Smooth muscle cell (in vitro differentiated cells): ENCODE data around the gene MLH3. TPM values are rescaled to one million over a fixed set of nuclear protein-coding genes. Genes with fewer than 3 reads are reported as not detected.

Experiments
- DNase-seq: peaks from one replicate; lab custom pipeline; 2025; ENCODE audit not compliant: unreplicated experiment; lab: John Stamatoyannopoulos, UW
- H2AFZ ChIP-seq: fragments of 200-600 bp; sonication (generic); 2 replicates; pipeline ENCODE4 v1.6.0; 2016; ENCODE audit warnings: antibody characterized with exemption, low read depth, mild to moderate bottlenecking
- H3F3A ChIP-seq: fragments of 200-600 bp; sonication (generic); 2 replicates; pipeline ENCODE4 v1.6.0; 2017; ENCODE audit warnings: antibody characterized with exemption, low read depth
- H3K27ac ChIP-seq: fragments of 200-600 bp; sonication (generic); 2 replicates; pipeline ENCODE4 v1.5.1; 2016; ENCODE audit warnings: low read depth, mild to moderate bottlenecking
- H3K27me3 ChIP-seq: fragments of 200-600 bp; sonication (generic); 2 replicates; pipeline ENCODE4 v1.6.1; 2016; ENCODE audit warnings: low read depth, mild to moderate bottlenecking
- H3K36me3 ChIP-seq: fragments of 200-600 bp; sonication (generic); 2 replicates; pipeline ENCODE4 v1.5.1; 2016; ENCODE audit warnings: low read depth
- H3K4me1 ChIP-seq: fragments of 200-600 bp; sonication (generic); 2 replicates; pipeline ENCODE4 v1.5.1; 2016; ENCODE audit warnings: low read depth
- H3K4me2 ChIP-seq: fragments of 200-600 bp; sonication (generic); 2 replicates; pipeline ENCODE4 v1.6.0; 2016; ENCODE audit warnings: mild to moderate bottlenecking
- H3K4me3 ChIP-seq: fragments of 200-600 bp; sonication (generic); 2 replicates; pipeline ENCODE4 v1.5.1; 2016; ENCODE audit warnings: mild to moderate bottlenecking
- H3K79me2 ChIP-seq: fragments of 200-600 bp; sonication (generic); 2 replicates; pipeline ENCODE4 v1.6.0; 2016; ENCODE audit warnings: low read depth, mild to moderate bottlenecking
- H3K9ac ChIP-seq: fragments of 200-600 bp; sonication (generic); 2 replicates; pipeline ENCODE4 v1.6.0; 2016; ENCODE audit warnings: low read depth
- H3K9me3 ChIP-seq: fragments of 200-600 bp; sonication (generic); replicated peaks from 2 replicates; pipeline ENCODE4 v1.5.1; 2016; ENCODE audit warnings: low read depth
- H4K20me1 ChIP-seq: fragments of 200-600 bp; sonication (generic); 2 replicates; pipeline ENCODE4 v1.6.0; 2016; ENCODE audit warnings: low read depth
- CTCF ChIP-seq: fragments of 200-600 bp; sonication (generic); IDR thresholded peaks from 2 replicates; pipeline ENCODE4 v1.5.1; 2017; ENCODE audit warnings: borderline replicate concordance, mild to moderate bottlenecking, antibody characterized with exemption; ENCODE audit not compliant: insufficient read depth, poor library complexity, severe bottlenecking
- WGBS: methylation state at CpG from one replicate; pipeline ENCODE4 v1.1.7; 2016; ENCODE audit warnings: low lambda C conversion rate; 5-methylcytosine and 5-hydroxymethylcytosine counted together
- polyA plus RNA-seq: library from polyadenylated mRNA; unstranded; fragments of >200 nt; fragmentation: Nextera tagmentation; extraction: Ambion mirVana; gene quantifications from 2 replicates; pipeline ENCODE4 v1.2.1, GENCODE V29; 2016
- total RNA-seq: library from RNA; depleted of rRNA; stranded (reverse); fragments of >200 nt; gene quantifications from 2 replicates; pipeline ENCODE4 v1.2.3, GENCODE V29; 2014

Gene MLH3
- total and polyA plus RNA-seq, 2 experiments from 2014 or later = 9.6 to 18.9 TPM

- no peak overlapping the region for H3K4me2 ChIP-seq
- H3K4me1 ChIP-seq = peaks cover 34% of the 10 kb centered on the region
- no peak overlapping the region for H3K4me3 ChIP-seq
- no peaks in the 10 kb centered on the region for H3K27me3 ChIP-seq
- H3K9ac ChIP-seq = no peak overlapping the region
- no peaks in the 10 kb centered on the region for H3F3A ChIP-seq
- no peak for DNase-seq
- no peaks in the 10 kb centered on the region for H4K20me1 ChIP-seq
- no peaks in the 10 kb centered on the region for H3K9me3 ChIP-seq
- no peak overlapping the region for H3K27ac ChIP-seq
- peak overlapping the region; percentile 58 for H2AFZ ChIP-seq
- 63% methylated on average over 23 of the region's 23 CpGs for WGBS
- TF ChIP-seq CTCF = no peak
- H3K79me2 ChIP-seq = no peaks in the 10 kb centered on the region
- H3K36me3 ChIP-seq = no peaks in the 10 kb centered on the region
These were observed 71.5 kb downstream of the MLH3 start for GRCh38 chr14:74979442-74980397.

- H3F3A ChIP-seq = no peaks in the 10 kb centered on the region
- H3K4me2 ChIP-seq = no peak overlapping the region
- no peaks in the 10 kb centered on the region for H4K20me1 ChIP-seq
- no peaks in the 10 kb centered on the region for H3K79me2 ChIP-seq
- no peak overlapping the region for H2AFZ ChIP-seq
- H3K9ac ChIP-seq = no peak overlapping the region
- H3K27me3 ChIP-seq = no peaks in the 10 kb centered on the region
- H3K4me1 ChIP-seq = peaks cover 28% of the 10 kb centered on the region
- no peak overlapping the region for H3K27ac ChIP-seq
- no peak overlapping the region for H3K4me3 ChIP-seq
- no peaks in the 10 kb centered on the region for H3K9me3 ChIP-seq
- no peak for TF ChIP-seq CTCF
- no peak for DNase-seq
- H3K36me3 ChIP-seq = no peaks in the 10 kb centered on the region
- 64% methylated on average over 4 of the region's 4 CpGs for WGBS
These were observed 72.2 kb downstream of the MLH3 start for GRCh38 chr14:74979029-74979428.

GRCh38 chr14:74978416-74978947 lies 72.8 kb downstream of the MLH3 start:
- Histone ChIP-seq H3K79me2 (no peaks in the 10 kb centered on the region), H2AFZ (no peak overlapping the region), H3K27ac (no peak overlapping the region), H3K36me3 (no peaks in the 10 kb centered on the region), H3K9me3 (no peaks in the 10 kb centered on the region), H3F3A (no peaks in the 10 kb centered on the region), H3K4me1 (peaks cover 28% of the 10 kb centered on the region), H3K4me2 (no peak overlapping the region), H4K20me1 (no peaks in the 10 kb centered on the region), H3K9ac (no peak overlapping the region), H3K4me3 (no peak overlapping the region), H3K27me3 (no peaks in the 10 kb centered on the region)
- WGBS = 32% methylated on average over 11 of the region's 11 CpGs
- TF ChIP-seq CTCF = no peak
- DNase-seq = no peak
